ENCODE data around the gene C9orf153.
A peak's percentile ranks its signal among the peaks of the same experiment; 100 is the strongest.
"Not testable (repeated sequence)": the region's sequence is repeated elsewhere in the genome, so short reads cannot be mapped to it uniquely, and the experiment has no call there.

C9orf153 gene

DNA sequence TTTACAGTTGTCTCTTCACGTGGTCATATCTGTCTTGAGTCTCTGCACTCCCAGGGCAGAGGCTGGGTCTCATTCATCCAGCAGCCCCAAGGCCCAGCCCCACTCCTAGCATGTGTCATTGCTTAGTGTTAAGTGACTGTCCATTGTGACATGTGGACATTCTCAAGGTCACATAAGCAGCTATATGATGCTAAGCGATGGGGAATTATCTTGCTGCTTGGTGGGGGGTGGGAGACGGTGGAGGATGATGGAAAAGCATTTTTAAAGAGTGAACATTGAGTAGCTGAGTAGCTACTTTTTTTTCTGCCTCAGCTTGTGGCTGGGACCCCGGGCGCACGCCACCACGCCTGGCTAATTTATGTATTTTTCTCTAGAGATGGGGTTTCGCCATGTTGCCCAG, at the start of gene C9orf153:
C9orf153 (minus strand) TSS at position 101 of the 400 bp plus-strand sequence. CDS start 30,054 bp downstream, outside the sequence.
- DNase-seq, result no peak

DNA sequence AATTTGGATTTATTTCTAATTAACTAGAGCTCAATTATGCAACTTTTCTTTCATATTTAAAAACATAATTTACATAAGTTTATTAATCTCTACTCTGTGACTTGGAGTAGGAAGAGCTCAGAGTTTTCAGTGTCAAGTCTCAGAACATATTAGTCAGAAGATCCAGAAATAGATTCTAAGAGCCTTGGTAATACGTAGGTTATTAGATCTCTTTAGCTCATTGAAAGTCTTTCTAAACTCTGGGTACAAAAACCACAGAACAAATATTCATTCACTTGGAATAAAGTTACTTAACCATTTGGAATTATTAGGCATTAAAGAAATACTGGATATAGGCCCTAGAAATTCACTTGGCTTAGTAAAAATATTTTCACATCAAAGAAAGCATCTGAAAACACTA, 49.2 kb upstream of the C9orf153 start:
- no peak for DNase-seq

DNA sequence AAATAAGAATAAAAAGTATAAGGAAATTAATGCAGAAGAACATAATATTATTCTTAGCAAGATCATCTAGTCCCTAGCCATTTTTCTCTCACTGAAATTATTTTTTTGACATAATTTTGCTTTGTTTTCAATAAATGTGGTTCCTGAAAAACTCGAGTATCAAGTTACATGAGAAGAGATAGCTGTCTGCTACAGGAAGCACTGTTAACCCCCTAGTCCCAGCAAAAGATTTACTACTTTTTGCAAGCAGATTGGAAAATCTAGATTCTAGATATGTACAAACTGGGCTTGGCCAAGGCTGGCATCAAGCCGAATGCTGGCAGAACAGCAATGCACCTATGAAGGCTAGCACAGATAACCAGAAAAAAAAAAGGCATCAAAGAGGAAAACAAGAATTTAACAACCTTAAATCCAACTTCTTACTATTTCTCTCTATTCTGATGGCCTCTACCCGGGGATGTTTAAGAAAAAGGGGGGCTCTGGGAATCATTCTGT, 44.8 kb upstream of the C9orf153 start:
- no peak for DNase-seq

DNA sequence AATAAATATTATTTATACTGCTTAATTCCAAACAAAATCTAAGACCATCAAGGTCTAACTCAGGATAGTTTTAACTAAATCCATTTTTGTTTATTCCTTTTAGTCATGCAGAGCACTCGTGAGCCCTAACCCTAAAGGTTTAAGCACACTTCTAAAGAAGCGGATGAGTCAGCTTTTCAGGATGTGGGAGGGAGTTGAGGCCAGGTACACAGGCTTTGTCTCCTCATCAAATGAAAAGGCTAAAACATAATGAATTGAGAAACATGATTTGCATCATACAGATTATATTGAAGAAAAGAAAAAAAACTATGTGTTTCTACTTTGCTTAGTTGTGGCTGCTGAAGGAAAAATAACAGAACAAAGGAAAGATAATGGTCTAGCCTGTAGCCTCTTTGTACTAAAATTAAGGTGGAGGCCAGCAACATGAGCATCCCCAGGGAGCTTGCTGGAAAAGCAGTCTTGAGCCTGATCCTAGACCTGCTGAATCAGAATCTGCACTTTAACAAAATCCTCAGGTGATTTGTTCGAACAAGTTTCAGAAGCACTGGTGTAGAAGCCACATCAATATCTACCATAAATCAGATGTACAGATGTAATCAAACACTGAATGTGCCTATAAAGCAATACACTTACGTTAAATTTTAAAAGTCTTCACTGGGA, 44.0 kb upstream of the C9orf153 start:
- DNase-seq, result no peak

- DNase-seq, result no peak
Measured at GRCh38 chr9:86301686-86302085, 42.2 kb upstream of the C9orf153 start.

DNA sequence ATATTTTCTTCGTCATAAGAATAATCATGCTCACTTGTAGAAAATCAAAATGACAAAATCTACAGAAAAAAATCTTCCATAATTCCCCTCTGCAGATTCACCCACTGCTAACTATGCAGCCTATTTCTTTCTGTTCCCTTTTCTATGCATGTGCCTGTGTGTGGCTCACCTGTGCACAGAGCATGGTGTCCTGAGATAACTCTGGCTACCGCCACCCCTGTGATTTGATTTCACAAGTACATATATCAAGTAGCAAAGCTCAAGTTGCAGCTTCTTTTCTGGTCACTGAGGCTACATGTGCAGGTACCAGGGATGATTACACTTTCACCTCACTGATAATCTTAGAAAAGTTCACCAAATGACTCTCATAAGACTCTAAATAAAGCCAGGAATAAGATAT, 41.2 kb upstream of the C9orf153 start:
- DNase-seq, result no peak

GRCh38 chr9:86298873-86299272, 39.4 kb upstream of the C9orf153 start:
- DNase-seq, result no peak

- DNase-seq, result not testable (repeated sequence)
Measured at GRCh38 chr9:86290341-86290740, 30.9 kb upstream of the C9orf153 start.

GRCh38 chr9:86288499-86289198, 29.2 kb upstream of the C9orf153 start:
- no peak for DNase-seq

GRCh38 chr9:86287013-86287412, 27.6 kb upstream of the C9orf153 start:
- DNase-seq, result peak; percentile 64

- DNase-seq, result no peak
Measured at GRCh38 chr9:86286278-86286677, 26.8 kb upstream of the C9orf153 start.

GRCh38 chr9:86285261-86285660, 25.8 kb upstream of the C9orf153 start:
- DNase-seq, result no peak

DNA sequence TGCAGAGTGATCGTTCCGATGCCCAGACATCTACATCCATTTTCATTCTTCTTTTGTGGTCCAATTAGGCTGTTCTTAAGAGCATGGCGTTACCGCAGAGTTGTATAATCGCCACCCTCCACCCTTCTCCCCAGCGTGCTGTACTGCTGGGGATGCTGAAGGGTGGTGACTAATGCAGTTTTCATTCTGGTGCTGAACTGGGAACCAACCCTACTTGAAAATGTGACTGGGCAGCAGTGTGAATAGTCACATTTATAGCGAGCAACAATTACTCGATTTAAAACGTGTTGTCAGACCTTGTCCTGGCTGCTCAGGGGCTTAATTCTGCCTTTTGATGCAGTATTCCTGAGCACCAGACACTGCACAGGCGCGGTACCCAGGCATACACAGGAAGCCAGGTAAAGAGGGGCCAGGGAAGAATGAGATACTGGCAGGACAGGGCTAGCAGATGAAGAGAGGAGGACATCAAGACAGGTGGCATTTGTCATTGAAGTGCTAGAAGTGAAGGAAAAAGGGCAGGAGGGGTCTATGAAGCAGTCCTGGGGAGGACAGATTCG, 23.6 kb upstream of the C9orf153 start:
- peak; percentile 75 for DNase-seq

DNA sequence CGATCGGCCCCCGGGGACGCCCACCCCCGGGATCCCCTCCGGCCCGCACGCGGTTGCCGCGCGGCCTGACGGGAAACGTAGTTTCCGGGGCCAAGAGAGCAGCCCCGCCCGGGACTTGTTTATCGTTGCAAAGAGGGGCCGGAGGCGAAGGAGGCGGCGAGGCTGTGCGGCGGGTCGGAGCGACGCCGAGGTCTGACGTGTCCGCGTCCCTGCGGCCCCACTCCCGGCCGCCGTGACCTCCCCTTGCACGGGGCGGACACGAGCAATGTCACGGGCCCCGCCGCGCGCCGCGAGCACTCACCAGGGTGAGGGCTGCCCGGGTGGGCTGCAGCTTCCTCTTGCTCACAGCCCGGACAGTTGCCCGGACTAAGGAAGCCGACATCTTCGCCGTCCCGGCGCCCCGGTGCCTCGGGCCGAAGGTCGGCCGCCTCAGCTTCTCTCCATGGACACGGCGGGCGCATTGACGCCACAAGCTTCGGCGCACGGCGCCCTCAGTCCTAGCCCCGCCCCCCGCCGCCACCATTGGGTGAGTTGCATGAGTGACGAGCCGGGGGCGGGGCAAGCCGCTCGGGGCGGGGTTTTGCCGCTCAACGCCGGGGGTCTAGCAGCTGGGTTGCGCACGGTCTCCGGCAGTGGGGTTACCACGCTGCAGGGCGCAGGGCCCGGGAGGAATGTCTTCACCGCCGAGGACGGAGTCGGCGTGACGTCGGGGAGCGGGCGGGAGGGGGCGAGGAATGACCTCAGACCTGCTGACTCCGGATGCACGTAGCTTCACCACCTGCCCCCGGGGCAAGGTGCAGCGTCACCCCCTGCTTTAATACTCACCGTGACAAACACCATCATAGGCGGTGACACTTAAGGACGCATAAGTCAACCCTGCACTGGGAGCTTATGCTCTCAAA, 22.9 kb upstream of the C9orf153 start, which contains the start of gene ISCA1:
ISCA1 (minus strand) TSS at position 462 of the 902 bp plus-strand sequence; CDS start at position 382, 80 bp downstream.
- DNase-seq, result peak; percentile 92

DNA sequence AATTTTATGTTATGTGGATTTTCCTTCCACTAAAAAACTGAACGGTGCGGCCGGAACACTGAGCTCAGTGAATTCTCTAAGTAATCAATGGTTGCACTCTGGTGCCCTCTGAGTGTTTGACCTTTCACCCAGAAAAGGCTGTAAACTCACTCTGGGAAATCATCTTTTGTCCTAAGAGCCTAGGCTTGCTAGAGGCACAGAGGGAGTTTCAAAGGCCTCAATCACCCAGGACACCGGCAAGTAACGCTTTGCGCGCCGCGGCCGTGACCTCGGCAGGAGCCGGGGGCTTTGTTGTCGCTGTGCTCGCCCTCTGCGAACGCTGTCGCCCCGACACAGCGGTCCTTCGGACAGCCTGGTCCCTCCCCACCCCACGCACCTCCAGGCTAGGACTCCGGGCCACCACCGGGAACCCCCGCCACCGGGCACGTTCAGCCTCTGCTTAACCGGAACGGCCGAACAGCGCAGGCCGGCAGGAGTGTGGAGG, 22.2 kb upstream of the C9orf153 start:
- DNase-seq, result no peak

DNA sequence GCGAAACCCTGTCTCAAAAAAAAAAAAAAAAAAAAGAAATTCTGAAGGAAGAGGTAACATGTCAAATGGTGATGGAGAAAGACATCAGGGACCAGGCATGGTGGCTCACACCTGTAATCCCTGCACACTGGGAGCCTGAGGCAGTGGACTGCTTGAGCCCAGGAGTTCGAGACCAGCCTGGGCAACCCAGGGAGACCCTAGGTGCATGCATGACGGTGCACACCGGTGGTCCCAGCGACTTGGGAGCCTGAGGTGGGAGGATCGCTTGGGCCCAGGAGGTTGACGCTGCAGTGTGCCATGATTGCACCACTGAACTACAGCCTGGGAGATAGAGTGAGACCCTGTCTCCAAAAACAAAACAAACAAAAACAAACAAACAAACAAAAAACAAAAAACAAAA, 21.1 kb upstream of the C9orf153 start:
- DNase-seq, result no peak

DNA sequence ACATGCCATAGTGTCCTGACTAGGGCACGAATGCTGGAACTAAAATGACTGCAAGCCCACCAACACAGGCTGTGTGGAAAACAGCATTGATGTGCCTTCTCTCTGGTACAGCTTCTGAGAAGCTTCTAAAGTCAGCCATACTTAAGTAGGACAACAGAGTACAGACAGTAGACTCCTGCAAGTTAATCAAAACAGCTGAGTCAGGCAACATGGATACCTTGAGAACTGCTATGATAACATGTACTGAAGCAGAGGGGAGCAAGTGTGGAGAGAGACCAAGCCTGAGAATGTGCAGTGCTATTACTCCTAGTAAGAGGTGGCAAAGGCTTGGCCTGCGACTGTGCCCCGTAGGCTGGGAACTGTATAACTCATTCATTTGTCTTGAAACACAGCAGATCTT, 20.4 kb upstream of the C9orf153 start:
- DNase-seq, result no peak

DNA sequence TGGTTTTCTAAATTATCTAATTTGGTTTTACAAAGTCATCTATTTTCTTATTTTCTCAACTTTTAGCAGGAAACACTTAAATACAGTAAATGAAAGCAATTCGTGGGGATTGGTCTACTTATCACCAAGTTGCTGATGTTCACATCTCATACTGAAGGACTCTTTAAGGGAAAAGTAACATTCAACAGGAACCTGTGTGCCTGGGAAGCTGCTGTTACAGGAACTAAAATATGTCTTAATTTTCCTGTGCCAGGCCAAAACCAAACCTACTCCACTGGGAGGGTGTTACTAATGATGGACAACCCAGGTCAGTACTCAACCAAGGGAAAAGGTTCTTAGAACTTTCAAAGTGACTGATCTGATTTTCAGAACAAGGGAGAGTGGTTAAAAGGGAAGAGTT, 17.6 kb upstream of the C9orf153 start:
- DNase-seq, result no peak

- no peak for DNase-seq
Measured at GRCh38 chr9:86275962-86276361, 16.5 kb upstream of the C9orf153 start.

DNA sequence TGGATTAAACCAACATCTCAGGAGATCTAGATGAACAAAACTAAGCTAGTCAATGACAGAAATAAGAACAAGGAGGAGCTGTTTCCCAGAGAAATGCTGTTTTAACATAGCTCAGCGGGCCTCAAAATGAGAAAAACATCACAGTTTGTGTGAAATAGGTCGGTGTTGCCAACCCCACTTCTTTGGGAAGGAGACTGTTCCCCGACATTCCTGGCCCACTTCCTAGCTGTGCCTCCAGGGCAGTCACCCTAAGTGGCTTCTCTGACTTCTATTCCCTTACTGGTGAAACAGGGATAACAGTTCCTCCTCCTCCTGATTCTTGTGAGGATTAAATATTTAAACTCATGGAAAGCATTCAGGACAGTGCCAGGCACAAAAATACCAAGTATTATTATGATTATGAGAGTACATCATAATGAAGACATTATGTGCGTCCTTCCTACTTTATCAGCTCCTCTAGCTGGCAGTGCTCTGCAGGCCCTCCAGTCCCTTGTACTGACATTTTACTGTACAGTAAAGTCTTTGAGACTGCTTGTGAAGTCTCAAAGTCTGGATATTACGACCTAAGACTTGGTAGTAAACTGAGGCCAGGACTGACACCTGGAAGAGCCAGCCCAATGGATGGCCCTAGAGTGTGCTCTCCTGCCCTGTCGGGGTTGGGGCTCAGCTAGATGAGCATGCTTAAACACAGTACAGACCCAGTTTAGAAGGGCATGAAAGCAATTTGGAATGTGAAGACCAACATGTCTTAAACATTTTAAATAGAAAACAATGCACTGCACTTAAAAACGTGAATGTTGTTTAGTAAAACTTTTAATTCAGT, 15.6 kb upstream of the C9orf153 start:
- DNase-seq, result no peak

- DNase-seq, result no peak
Measured at GRCh38 chr9:86272221-86272620, 12.8 kb upstream of the C9orf153 start.

GRCh38 chr9:86263876-86264275, 4.4 kb upstream of the C9orf153 start:
- no peak for DNase-seq
